ENCODE measurements around the gene TRPC6. TPM values are rescaled to one million over a fixed set of nuclear protein-coding genes. Genes with fewer than 3 reads are reported as not detected.

The TRPC6 gene
- total RNA-seq, 1 experiment from 2014 or later = 1.3 TPM

GRCh38 chr11:101498891-101499290 is 84.9 kb downstream of the TRPC6 start:
- Mint-ChIP-seq H3K4me3 (no peak overlapping the region), H3K27me3 (ENCODE audit: low read depth) (no peaks in the 10 kb centered on the region), H3K36me3 (no peaks in the 10 kb centered on the region), H3K9me3 (no peaks in the 10 kb centered on the region), H3K27ac (no peak overlapping the region), H3K4me1 (no peaks in the 10 kb centered on the region)
- TF ChIP-seq JUN (CRISPR knock-in tag; IDR thresholded peaks at IDR 0.05) (no peak), NFYB (CRISPR knock-in tag; conservative IDR thresholded peaks at IDR 0.05; ENCODE audit: low read depth) (no peak), E2F4 (CRISPR knock-in tag; IDR thresholded peaks at IDR 0.05; ENCODE audit: borderline replicate concordance, low read depth) (no peak), ZNF532 (CRISPR knock-in tag; IDR thresholded peaks at IDR 0.05; ENCODE audit: borderline replicate concordance) (no peak), ZSCAN18 (CRISPR knock-in tag; IDR thresholded peaks at IDR 0.05) (no peak), TP53 (CRISPR knock-in tag; IDR thresholded peaks at IDR 0.05) (no peak), ZNF512 (CRISPR knock-in tag; IDR thresholded peaks at IDR 0.05; ENCODE audit: borderline replicate concordance) (no peak), ZNF423 (CRISPR knock-in tag; IDR thresholded peaks at IDR 0.05) (no peak), HMGXB4 (CRISPR knock-in tag; IDR thresholded peaks at IDR 0.05) (no peak), ARID4B (CRISPR knock-in tag; IDR thresholded peaks at IDR 0.05; ENCODE audit: borderline replicate concordance) (no peak), ZBTB21 (CRISPR knock-in tag; IDR thresholded peaks at IDR 0.05; ENCODE audit: borderline replicate concordance) (no peak), SMAD3 (CRISPR knock-in tag; IDR thresholded peaks at IDR 0.05; ENCODE audit: borderline replicate concordance) (no peak), ZNF396 (CRISPR knock-in tag; IDR thresholded peaks at IDR 0.05; ENCODE audit: borderline replicate concordance) (no peak), GTF2I (CRISPR knock-in tag; conservative IDR thresholded peaks at IDR 0.05) (no peak), ZNF121 (CRISPR knock-in tag; IDR thresholded peaks at IDR 0.05) (no peak), CREB1 (CRISPR knock-in tag; IDR thresholded peaks at IDR 0.05) (no peak)
- no peak for DNase-seq (ENCODE audit: low spot score)
- no peak for ATAC-seq
- POLR2A ChIA-PET = no interaction called here
- CTCF ChIA-PET = no interaction called here

All from WTC11 (cell line).